ENCODE results near the gene TRMT5.

The TRMT5 gene

GRCh38 chr14:60970146-60970545 lies 10.7 kb downstream of the TRMT5 start:
- no peak overlapping the region for H2AFZ ChIP-seq (ENCODE audit: low read length)
- no peaks in the 10 kb centered on the region for H3K79me2 ChIP-seq (ENCODE audit: insufficient read depth, low read length)
- H3K4me2 ChIP-seq (ENCODE audit: low read length): no peak overlapping the region
- TF ChIP-seq EZH2 (IDR thresholded peaks at IDR 0.05; ENCODE audit: borderline replicate concordance, low read length): no peak
- TF ChIP-seq CTCF (IDR thresholded peaks at IDR 0.05; ENCODE audit: low read length): no peak
- peaks cover 17% of the 10 kb centered on the region for H3K36me3 ChIP-seq (ENCODE audit: insufficient read depth, low read length)
- no peak overlapping the region for H3K9ac ChIP-seq (ENCODE audit: low read length)
- no peak overlapping the region for H3K27ac ChIP-seq (ENCODE audit: low read depth, low read length, poor library complexity, severe bottlenecking)
- H3K4me1 ChIP-seq (ENCODE audit: insufficient read depth, low read length, severe bottlenecking): peaks cover 6% of the 10 kb centered on the region
- no peak overlapping the region for H3K4me3 ChIP-seq (ENCODE audit: low read depth, low read length, poor library complexity, severe bottlenecking)
- no peaks in the 10 kb centered on the region for H3K9me3 ChIP-seq (ENCODE audit: low read length)
- no peaks in the 10 kb centered on the region for H3K27me3 ChIP-seq (ENCODE audit: insufficient read depth, low read length)
- no peaks in the 10 kb centered on the region for H4K20me1 ChIP-seq (ENCODE audit: insufficient read depth, low read length)
- H3K9me2 ChIP-seq (ENCODE audit: low read depth, low read length): no peaks in the 10 kb centered on the region
- H3F3A ChIP-seq (ENCODE audit: insufficient read depth, low read length): no peaks in the 10 kb centered on the region

- Histone ChIP-seq H3K9me2 (ENCODE audit: low read depth, low read length) (no peaks in the 10 kb centered on the region), H3K4me1 (ENCODE audit: insufficient read depth, low read length, severe bottlenecking) (peaks cover 9% of the 10 kb centered on the region), H3K4me3 (ENCODE audit: low read depth, low read length, poor library complexity, severe bottlenecking) (no peak overlapping the region), H3K27ac (ENCODE audit: low read depth, low read length, poor library complexity, severe bottlenecking) (no peak overlapping the region), H3K27me3 (ENCODE audit: insufficient read depth, low read length) (no peaks in the 10 kb centered on the region), H2AFZ (ENCODE audit: low read length) (no peak overlapping the region), H3K79me2 (ENCODE audit: insufficient read depth, low read length) (no peaks in the 10 kb centered on the region), H3K9ac (ENCODE audit: low read length) (no peak overlapping the region), H3F3A (ENCODE audit: insufficient read depth, low read length) (no peaks in the 10 kb centered on the region), H3K4me2 (ENCODE audit: low read length) (no peak overlapping the region), H3K36me3 (ENCODE audit: insufficient read depth, low read length) (peaks cover 7% of the 10 kb centered on the region; the same call in 1 of the 2 replicates), H3K9me3 (ENCODE audit: low read length) (no peaks in the 10 kb centered on the region), H4K20me1 (ENCODE audit: insufficient read depth, low read length) (no peaks in the 10 kb centered on the region)
- TF ChIP-seq CTCF (IDR thresholded peaks at IDR 0.05; ENCODE audit: low read length) (no peak), EZH2 (IDR thresholded peaks at IDR 0.05; ENCODE audit: borderline replicate concordance, low read length) (no peak)
Observed at GRCh38 chr14:60968671-60969070, 12.2 kb downstream of the TRMT5 start.

GRCh38 chr14:60968099-60968498 lies 12.8 kb downstream of the TRMT5 start:
- Histone ChIP-seq H3K27me3 (ENCODE audit: insufficient read depth, low read length) (no peaks in the 10 kb centered on the region), H3K79me2 (ENCODE audit: insufficient read depth, low read length) (no peaks in the 10 kb centered on the region), H3K4me2 (ENCODE audit: low read length) (no peak overlapping the region), H2AFZ (ENCODE audit: low read length) (no peak overlapping the region), H3K36me3 (ENCODE audit: insufficient read depth, low read length) (peaks cover 3% of the 10 kb centered on the region; the same call in 1 of the 2 replicates), H3K4me3 (ENCODE audit: low read depth, low read length, poor library complexity, severe bottlenecking) (no peak overlapping the region), H3K9me2 (ENCODE audit: low read depth, low read length) (no peaks in the 10 kb centered on the region), H3K4me1 (ENCODE audit: insufficient read depth, low read length, severe bottlenecking) (peaks cover 11% of the 10 kb centered on the region), H3K9me3 (ENCODE audit: low read length) (no peaks in the 10 kb centered on the region), H4K20me1 (ENCODE audit: insufficient read depth, low read length) (no peaks in the 10 kb centered on the region), H3K27ac (ENCODE audit: low read depth, low read length, poor library complexity, severe bottlenecking) (no peak overlapping the region), H3F3A (ENCODE audit: insufficient read depth, low read length) (no peaks in the 10 kb centered on the region), H3K9ac (ENCODE audit: low read length) (no peak overlapping the region)
- TF ChIP-seq EZH2 (IDR thresholded peaks at IDR 0.05; ENCODE audit: borderline replicate concordance, low read length): no peak
- TF ChIP-seq CTCF (IDR thresholded peaks at IDR 0.05; ENCODE audit: low read length): no peak

All from OCI-LY1 (cell line).